Neutrophil (primary cell): ENCODE data around the gene ADD1.

Experiments used
- H3K27ac ChIP-seq: fragments of 200-600 bp; sonication (generic); 2 replicates; pipeline ENCODE4 v1.5.1; 2016; ENCODE audit warnings: mild to moderate bottlenecking, moderate library complexity
- H3K27me3 ChIP-seq: fragments of 200-600 bp; sonication (generic); 2 replicates; pipeline ENCODE4 v1.6.0; 2016; ENCODE audit warnings: mild to moderate bottlenecking
- H3K36me3 ChIP-seq: fragments of 200-600 bp; sonication (generic); 2 replicates; pipeline ENCODE4 v1.5.1; 2017
- H3K4me1 ChIP-seq, 2 experiments: fragments of 200-600 bp in 1 of 2; sonication (generic) in 1 of 2; 1 replicate in 1 of 2; 2 replicates in 1 of 2; pipeline versions ENCODE4 v1.5.1 to v1.6.1; 2013 to 2016; ENCODE audit warnings: low read depth in 1 of 2, low read length in 1 of 2, mild to moderate bottlenecking in 1 of 2, moderate library complexity in 1 of 2; ENCODE audit not compliant: control insufficient read depth in 1 of 2, insufficient read depth in 1 of 2
- H3K4me3 ChIP-seq, 2 experiments: fragments of 200-600 bp in 1 of 2; sonication (generic) in 1 of 2; 1 replicate in 1 of 2; 2 replicates in 1 of 2; pipeline ENCODE4 v1.5.1; 2013 to 2016; ENCODE audit warnings: low read depth in 1 of 2, low read length in 1 of 2, mild to moderate bottlenecking in 1 of 2, moderate library complexity in 1 of 2
- H3K9me3 ChIP-seq: fragments of 200-600 bp; sonication (generic); 2 replicates; pipeline ENCODE4 v1.5.1; 2016
- CTCF ChIP-seq: fragments of 200-600 bp; sonication (generic); IDR thresholded peaks from 2 replicates; pipeline ENCODE4 v1.5.1; 2016; ENCODE audit warnings: antibody characterized with exemption

The ADD1 gene

GRCh38 chr4:2796849-2797544 is 46.6 kb upstream of the ADD1 start:
- Histone ChIP-seq H3K27ac (peak overlapping the region; percentile 98), H3K9me3 (no peaks in the 10 kb centered on the region), H3K4me1 (peaks cover 79 to 82% of the 10 kb centered on the region in 2 experiments), H3K4me3 (peak overlapping the region; percentile 92 to 97), H3K27me3 (no peaks in the 10 kb centered on the region), H3K36me3 (peaks cover 18% of the 10 kb centered on the region)
- TF ChIP-seq CTCF = no peak

GRCh38 chr4:2797545-2798305 is 45.9 kb upstream of the ADD1 start:
- Histone ChIP-seq H3K36me3 (peaks cover 21% of the 10 kb centered on the region), H3K27me3 (no peaks in the 10 kb centered on the region), H3K4me1 (peaks cover 79 to 82% of the 10 kb centered on the region in 2 experiments), H3K9me3 (no peaks in the 10 kb centered on the region), H3K27ac (peak overlapping the region; percentile 98), H3K4me3 (peak overlapping the region; percentile 92 to 97)
- TF ChIP-seq CTCF = no peak

- no peaks in the 10 kb centered on the region for H3K27me3 ChIP-seq
- H3K27ac ChIP-seq = peak overlapping the region; percentile 98
- peaks cover 30% of the 10 kb centered on the region for H3K36me3 ChIP-seq
- peaks cover 85 to 90% of the 10 kb centered on the region in 2 experiments for H3K4me1 ChIP-seq
- TF ChIP-seq CTCF = peak; percentile 36
- peak overlapping the region; percentile 92 to 97 for H3K4me3 ChIP-seq
- H3K9me3 ChIP-seq = no peaks in the 10 kb centered on the region
These were observed 45.0 kb upstream of the ADD1 start for GRCh38 chr4:2798399-2799223.

GRCh38 chr4:2799224-2799911 is 44.3 kb upstream of the ADD1 start:
- Histone ChIP-seq H3K4me3 (peak overlapping the region; percentile 92 to 97), H3K36me3 (peaks cover 38% of the 10 kb centered on the region), H3K27ac (peak overlapping the region; percentile 98), H3K4me1 (peaks cover 85 to 90% of the 10 kb centered on the region in 2 experiments), H3K9me3 (no peaks in the 10 kb centered on the region), H3K27me3 (no peaks in the 10 kb centered on the region)
- TF ChIP-seq CTCF = no peak
